ENCODE data around the gene BPIFA1. TPM values are rescaled to one million over a fixed set of nuclear protein-coding genes. Genes with fewer than 3 reads are reported as not detected.

BPIFA1 gene
- total and polyA plus RNA-seq, 2 experiments from 2014 or later: not detected

- no peak for TF ChIP-seq ZNF462 (CRISPR knock-in tag; IDR thresholded peaks at IDR 0.05)
- no peak for TF ChIP-seq JUNB (IDR thresholded peaks at IDR 0.05; ENCODE audit: unreplicated experiment)
Observed at GRCh38 chr20:33232486-33233072, 3.2 kb upstream of the BPIFA1 start (continued).

- H3K27ac Mint-ChIP-seq: no peak overlapping the region
- DNase-seq (ENCODE audit: low spot score): peak; percentile 74
- TF ChIP-seq, protein P1, sequence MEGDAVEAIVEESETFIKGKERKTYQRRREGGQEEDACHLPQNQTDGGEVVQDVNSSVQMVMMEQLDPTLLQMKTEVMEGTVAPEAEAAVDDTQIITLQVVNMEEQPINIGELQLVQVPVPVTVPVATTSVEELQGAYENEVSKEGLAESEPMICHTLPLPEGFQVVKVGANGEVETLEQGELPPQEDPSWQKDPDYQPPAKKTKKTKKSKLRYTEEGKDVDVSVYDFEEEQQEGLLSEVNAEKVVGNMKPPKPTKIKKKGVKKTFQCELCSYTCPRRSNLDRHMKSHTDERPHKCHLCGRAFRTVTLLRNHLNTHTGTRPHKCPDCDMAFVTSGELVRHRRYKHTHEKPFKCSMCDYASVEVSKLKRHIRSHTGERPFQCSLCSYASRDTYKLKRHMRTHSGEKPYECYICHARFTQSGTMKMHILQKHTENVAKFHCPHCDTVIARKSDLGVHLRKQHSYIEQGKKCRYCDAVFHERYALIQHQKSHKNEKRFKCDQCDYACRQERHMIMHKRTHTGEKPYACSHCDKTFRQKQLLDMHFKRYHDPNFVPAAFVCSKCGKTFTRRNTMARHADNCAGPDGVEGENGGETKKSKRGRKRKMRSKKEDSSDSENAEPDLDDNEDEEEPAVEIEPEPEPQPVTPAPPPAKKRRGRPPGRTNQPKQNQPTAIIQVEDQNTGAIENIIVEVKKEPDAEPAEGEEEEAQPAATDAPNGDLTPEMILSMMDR (conservative IDR thresholded peaks at IDR 0.05; ENCODE audit: low read depth in 2 of 2): peak; percentile 53 to 84
- TF ChIP-seq ZNF114 (CRISPR knock-in tag; IDR thresholded peaks at IDR 0.05) (no peak), EZH2 (IDR thresholded peaks at IDR 0.05; ENCODE audit: low read depth, unreplicated experiment) (no peak)
Observed at GRCh38 chr20:33233129-33233774, 2.5 kb upstream of the BPIFA1 start.

More at GRCh38 chr20:33233129-33233774, 2.5 kb upstream of the BPIFA1 start:
- H3K4me1 ChIP-seq (ENCODE audit: insufficient read depth): no peaks in the 10 kb centered on the region
- no peaks in the 10 kb centered on the region for H3K9me3 Mint-ChIP-seq
- no peaks in the 10 kb centered on the region for H3K79me2 ChIP-seq (replicated peaks; ENCODE audit: insufficient read depth)
- no peak overlapping the region for H3K27ac ChIP-seq (ENCODE audit: low read depth)
- H3K4me3 ChIP-seq: no peak overlapping the region
- H3K36me3 Mint-ChIP-seq (ENCODE audit: low read depth): no peaks in the 10 kb centered on the region; the same call in 2 of the 3 replicates
- H3K4me3 Mint-ChIP-seq: no peak overlapping the region
- H3K4me1 Mint-ChIP-seq: peaks cover 7% of the 10 kb centered on the region; the same call in 2 of the 3 replicates
- H2AFZ ChIP-seq: no peak overlapping the region; the same call in 1 of the 2 replicates
- H3K9me2 ChIP-seq (ENCODE audit: insufficient read depth): no peaks in the 10 kb centered on the region
- H3F3A ChIP-seq (replicated peaks; ENCODE audit: low read depth): no peaks in the 10 kb centered on the region
- no peak overlapping the region for H3K4me2 ChIP-seq
- no peaks in the 10 kb centered on the region for H3K27me3 ChIP-seq (ENCODE audit: insufficient read depth)
- no peaks in the 10 kb centered on the region for H4K20me1 ChIP-seq (replicated peaks; ENCODE audit: insufficient read depth)
- no peaks in the 10 kb centered on the region for H3K27me3 Mint-ChIP-seq (ENCODE audit: insufficient read depth, low read depth, poor library complexity)
- no peaks in the 10 kb centered on the region for H3K36me3 ChIP-seq (ENCODE audit: insufficient read depth)
- peak; percentile 99 for ATAC-seq

Data from GM23338 (cell line).